NCI-H524 (cell line): ENCODE results near the gene ITIH1.
"Not testable (repeated sequence)": the region's sequence is repeated elsewhere in the genome, so short reads cannot be mapped to it uniquely, and the experiment has no call there.

Experiments used
- DNase-seq, 2 experiments: peaks; one replicate each; lab custom pipeline; 2025; lab: John Stamatoyannopoulos, UW

The ITIH1 gene, protein sequence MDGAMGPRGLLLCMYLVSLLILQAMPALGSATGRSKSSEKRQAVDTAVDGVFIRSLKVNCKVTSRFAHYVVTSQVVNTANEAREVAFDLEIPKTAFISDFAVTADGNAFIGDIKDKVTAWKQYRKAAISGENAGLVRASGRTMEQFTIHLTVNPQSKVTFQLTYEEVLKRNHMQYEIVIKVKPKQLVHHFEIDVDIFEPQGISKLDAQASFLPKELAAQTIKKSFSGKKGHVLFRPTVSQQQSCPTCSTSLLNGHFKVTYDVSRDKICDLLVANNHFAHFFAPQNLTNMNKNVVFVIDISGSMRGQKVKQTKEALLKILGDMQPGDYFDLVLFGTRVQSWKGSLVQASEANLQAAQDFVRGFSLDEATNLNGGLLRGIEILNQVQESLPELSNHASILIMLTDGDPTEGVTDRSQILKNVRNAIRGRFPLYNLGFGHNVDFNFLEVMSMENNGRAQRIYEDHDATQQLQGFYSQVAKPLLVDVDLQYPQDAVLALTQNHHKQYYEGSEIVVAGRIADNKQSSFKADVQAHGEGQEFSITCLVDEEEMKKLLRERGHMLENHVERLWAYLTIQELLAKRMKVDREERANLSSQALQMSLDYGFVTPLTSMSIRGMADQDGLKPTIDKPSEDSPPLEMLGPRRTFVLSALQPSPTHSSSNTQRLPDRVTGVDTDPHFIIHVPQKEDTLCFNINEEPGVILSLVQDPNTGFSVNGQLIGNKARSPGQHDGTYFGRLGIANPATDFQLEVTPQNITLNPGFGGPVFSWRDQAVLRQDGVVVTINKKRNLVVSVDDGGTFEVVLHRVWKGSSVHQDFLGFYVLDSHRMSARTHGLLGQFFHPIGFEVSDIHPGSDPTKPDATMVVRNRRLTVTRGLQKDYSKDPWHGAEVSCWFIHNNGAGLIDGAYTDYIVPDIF

DNA sequence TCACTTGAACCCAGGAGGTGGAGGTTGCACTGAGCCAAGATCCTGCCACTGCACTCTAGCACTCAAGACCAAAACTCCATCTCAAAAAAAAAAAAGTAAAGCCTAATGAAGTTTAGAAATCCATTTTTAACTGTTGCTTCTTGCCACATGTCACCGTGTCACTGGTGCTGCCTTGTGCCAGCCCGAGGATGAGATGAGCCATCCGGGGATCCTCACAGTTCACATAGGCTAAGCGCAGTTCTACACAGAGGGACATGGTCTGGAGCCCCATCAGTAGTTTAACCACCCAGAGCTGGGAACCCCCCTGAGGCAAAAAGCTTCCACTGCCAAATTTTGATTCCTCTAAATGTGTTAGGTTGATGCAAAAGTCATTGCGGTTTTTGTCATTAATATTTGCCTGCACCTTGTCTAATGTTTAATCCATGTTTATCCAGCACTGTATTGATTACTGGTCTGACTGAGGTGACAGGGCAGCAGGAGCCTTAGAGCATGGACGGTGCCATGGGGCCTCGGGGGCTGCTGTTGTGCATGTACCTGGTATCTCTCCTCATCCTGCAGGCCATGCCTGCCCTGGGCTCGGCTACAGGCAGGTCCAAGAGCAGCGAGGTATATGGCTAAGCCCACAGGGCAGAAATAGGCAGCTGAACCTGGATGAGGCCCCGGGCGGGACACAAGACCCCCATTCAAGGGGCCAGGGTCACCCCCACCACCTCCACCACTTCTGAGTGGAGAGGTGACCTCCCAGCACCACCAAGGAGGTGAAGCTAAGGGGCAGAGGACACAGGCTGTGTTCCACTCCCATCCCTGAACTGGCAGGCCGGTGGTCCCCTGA is at the start of gene ITIH1:
ITIH1 (plus strand) TSS at position 473 of the 832 bp plus-strand sequence; CDS start at position 490, 17 bp downstream.
- no peak for DNase-seq

DNA sequence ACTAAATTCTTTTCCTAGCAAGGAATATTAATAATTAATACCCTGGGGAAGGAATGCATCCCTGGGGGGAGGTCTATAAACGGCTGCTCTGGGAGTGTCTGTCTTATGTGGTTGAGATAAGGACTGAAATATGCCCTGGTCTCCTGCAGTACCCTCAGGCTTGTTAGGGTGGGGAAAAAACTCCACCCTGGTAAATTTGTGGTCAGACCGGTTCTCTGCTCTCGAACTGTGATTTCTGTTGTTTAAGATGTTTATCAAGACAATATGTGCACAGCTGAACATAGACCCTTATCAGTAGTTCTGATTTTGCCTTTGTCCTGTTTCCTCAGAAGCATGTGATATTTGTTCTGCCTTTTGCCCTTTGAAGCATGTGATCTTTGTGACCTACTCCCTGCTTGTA is 48.6 kb upstream of the ITIH1 start:
- not testable (repeated sequence) for DNase-seq

DNA sequence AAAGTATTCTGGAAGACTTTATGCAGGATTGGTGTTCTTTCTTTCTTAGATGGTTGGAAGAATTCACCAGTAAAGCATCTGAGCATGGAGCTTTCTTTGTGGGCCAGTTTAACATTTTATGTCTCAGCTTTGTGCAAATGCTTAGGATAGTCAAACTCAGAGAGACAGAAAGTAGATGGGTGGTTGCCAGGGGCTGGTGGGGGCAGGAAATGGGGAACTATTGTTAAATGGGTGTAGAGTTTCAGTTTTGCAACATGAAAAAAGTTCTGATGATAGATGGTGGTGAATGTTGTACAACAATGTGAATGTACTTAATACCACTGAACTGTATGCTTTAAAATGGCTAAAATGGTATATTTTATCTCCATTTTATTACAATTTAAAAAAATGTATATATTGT is 46.7 kb upstream of the ITIH1 start:
- DNase-seq, result no peak

DNA sequence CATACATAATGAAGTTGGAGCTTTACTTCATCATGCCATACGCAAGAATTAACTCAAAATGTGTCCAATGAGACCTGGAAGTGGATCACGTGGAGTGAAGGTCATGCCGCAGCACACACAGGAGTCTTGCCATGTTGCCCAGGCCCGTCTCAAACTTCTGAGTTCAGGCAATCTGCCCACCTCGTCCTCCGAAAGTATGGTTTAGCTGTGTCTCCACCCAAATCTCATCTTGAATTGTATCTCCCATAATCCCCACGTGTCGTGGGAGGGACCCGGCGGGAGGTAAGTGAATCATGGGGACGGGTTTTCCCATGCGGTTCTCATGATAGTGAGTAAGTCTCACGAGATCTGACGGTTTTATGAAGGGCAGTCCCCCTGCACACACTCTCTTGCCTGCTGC is 45.8 kb upstream of the ITIH1 start:
- DNase-seq, result no peak

DNA sequence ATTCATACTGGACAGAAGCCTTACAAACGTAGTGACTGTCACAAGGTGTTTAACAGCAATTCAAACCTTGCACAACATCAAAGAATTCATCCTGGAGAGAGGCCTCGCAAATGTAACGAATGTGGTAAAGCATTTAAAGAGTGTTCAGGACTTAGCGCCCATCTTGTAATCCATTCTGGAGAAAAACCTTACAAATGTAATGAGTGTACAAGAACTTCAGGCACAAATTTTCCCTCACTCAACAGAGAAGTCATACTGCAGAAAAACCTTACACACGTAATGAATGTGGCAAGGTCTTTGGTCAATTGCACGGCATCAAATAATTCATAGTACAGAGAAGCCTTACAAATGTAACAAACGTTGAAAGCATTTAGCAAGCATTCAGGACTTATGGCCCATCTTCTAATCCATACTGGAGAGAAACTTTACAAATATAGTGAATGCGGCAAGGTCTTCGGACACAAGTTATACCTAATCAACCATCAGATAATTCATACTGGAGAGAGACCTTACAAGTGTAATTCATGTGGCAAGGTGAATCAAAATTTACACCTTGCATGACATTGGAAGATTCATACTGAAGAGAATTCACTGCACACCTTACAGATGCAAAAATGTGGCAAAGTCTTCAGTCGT is 44.0 kb upstream of the ITIH1 start:
- no peak for DNase-seq

DNA sequence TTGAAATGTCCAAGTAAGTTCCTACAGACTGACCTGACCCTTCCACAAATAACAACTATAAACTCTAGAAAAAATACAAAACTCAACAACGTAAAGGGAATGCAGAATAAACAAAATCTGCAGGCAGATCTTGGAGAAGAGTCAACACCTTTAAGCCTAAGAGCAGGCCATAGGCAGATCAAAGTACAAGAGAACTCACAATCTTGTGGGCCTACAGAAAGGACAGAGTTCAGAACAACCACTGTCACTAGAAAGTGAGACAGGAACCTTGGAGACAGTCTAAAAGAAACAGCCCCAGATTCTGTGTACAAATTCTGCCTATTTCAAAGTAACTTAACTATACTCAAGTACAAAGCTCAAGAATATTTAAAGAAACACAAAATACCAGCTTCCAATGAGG is 37.7 kb upstream of the ITIH1 start:
- DNase-seq, result no peak

DNA sequence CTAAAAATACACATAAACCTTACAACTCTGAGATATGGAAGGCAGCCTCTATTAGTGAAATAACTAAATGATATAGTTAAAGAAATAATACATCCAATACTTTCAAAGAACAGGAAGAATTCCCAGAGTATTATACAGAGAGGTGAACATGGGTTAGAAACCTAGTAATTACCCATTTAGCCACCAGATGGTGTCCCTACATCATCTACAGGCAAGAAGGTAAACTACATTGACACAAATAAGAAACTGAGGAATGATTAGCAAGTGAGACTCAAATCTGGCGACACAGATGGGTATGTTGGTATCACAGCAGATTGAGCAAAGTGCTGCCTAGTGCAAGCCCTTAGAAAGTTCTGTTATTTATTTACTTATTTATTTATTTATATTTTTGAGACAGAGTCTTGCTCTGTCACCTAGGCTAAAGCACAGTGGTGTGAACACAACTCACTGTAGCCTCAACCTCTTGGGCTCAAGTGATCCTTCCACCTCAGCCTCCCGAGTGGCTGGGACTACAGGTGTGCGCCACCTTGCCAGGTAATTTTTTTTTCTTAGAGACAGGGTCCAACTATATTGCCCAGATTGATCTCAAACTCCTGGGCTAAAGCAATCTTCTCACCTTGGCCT is 34.9 kb upstream of the ITIH1 start:
- peak in 1 of 2 experiments; percentile 29 for DNase-seq

DNA sequence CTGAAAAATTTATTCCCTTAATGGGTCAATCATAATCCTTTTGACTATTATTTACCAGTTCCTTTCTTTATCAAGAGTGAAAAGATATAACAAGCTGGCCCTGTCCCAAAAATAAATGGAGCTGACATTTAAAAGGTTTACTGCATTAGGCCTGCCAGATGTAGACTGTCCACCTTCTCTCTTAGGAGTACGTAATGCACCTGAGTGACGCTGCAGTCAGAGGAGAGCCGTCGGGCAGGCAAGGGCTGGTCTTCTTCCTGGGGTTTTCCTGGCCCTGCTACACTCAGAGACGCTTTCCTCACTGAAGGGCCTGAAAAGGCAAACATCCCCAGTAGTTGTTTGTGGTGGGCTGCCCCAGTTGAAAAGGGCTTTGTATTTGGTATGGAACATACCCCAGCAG is 34.2 kb upstream of the ITIH1 start:
- no peak for DNase-seq

DNA sequence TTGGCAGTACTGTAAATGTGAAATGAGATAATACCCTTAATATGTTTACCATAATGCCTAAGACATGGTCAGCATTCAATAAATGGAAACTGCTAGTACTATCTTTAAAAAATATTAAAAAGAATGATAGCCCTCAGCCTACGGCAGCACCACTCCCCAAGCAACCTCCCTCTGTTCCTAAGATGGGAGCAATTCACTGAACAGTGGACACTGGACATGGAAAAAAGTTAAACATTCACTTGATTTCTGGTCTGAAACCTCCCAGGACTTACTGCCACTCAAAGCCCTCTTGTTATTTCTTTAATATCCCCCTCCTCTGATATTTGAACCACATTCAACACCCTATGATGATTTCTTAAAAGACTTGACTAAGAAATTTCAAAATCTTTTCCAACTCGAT is 33.7 kb upstream of the ITIH1 start:
- DNase-seq, result no peak

DNA sequence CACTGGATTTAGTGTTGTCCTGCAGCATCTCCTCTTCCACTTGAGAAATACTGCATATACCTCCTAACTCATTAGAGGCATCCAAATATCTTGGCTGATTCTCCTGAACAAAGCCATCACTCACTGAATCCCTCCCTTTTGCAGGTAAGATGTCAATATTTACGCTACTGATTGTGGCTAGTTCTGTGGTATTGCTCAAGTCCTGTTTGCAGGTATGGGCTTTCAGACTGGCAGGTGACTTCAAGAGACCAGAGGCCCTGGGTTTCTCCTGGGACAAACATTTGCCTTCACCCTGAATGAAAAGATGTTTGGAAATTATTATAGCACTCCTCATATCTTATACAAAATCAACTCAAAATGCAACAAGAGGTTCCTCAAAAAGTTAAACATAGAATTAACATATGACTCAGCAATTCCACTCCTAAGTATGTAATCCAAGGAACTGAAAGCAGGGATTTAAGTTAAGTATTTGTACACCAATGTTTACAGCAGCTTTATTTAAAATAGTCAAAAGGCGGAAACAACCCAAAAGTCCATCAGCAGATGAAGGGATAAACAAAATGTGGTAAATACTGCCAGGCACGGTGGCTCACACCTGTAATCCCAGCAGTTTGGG is 25.2 kb upstream of the ITIH1 start:
- DNase-seq, result no peak

DNA sequence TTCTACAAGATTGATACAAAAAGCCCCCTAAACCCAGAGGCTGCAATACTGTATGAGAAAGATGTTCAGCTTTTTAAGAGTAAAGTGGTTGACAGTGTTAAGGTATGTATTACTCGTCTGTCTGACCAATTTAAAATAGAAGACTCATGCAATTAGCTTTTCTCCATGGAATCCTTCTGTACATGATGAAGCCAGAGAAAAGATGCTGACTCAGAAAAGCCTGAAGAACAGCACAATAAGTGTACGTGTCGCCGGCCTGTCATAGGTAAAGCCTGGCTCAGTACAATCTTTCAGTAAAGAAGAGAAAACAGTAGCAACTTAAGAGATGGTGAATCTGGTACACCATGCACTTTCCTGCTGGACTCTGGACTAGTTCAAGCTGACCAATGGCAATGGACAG is 23.0 kb upstream of the ITIH1 start:
- DNase-seq, result no peak

DNA sequence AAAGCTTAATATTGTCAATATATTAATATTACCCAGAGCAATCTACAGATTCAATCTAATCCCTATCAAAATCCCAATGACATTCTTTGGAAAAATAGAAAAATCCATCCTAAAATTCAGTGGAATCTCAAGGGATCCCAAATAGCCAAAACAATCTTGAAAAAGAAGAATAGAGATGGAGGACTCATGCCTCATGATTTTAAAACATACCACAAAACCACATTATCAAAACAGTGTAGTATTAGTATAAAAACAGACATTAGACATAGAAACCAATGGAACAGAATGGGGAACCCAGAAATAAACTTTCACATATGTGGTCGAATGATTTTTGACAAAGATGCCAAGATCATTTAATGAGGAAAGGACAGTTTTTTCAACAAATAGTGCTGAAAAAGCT is 21.3 kb upstream of the ITIH1 start:
- no peak for DNase-seq

DNA sequence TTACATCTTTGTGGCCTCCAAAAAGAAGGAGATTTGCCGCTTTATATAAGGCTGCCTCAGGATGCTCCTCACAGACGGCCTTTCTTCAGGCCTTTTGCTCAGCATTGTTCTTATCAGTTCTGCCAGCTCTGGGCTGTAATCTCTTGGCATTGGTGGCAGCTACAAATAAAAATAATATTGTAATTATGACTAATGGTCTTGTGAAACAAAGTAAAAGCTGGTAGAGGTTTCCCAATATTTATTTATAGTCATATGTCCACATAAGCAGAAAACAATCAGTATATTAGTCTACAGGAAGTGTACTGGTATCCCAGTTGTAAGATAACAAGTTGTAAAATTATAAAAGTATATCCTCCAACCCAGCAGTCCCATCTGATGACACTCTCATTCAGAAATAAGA is 13.9 kb upstream of the ITIH1 start:
- DNase-seq, result no peak

DNA sequence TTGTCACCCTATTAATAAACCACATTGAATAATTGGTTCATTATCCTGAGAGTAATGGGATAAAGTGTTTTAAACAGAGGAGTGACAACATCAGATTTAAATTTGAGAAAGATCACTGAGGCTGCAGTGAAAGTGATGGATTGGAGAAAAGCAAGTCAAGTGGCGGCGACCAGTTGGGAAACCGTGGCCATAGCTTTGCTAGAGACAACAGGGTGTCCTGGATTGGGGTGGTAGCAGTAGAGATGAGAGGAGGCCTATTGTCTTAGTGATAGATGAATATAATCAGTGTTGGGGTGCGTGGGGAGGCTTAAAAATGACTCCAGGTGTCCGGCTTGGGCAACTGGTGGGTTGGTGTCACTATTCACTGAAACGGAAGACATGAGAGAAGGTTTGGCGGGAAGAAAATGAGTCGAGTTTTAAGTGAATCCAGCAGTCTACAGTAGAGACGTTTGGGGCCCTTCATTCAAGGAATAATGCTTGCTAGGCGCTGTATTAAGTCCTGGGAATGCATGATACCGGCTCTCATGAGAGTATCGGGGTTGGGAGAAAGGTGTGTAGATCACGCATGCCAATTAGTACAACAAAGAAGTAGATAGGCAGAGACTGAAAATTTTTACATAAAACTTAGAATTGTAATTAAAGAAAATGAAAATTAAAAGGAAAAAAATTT is 7.5 kb upstream of the ITIH1 start:
- DNase-seq, result no peak

DNA sequence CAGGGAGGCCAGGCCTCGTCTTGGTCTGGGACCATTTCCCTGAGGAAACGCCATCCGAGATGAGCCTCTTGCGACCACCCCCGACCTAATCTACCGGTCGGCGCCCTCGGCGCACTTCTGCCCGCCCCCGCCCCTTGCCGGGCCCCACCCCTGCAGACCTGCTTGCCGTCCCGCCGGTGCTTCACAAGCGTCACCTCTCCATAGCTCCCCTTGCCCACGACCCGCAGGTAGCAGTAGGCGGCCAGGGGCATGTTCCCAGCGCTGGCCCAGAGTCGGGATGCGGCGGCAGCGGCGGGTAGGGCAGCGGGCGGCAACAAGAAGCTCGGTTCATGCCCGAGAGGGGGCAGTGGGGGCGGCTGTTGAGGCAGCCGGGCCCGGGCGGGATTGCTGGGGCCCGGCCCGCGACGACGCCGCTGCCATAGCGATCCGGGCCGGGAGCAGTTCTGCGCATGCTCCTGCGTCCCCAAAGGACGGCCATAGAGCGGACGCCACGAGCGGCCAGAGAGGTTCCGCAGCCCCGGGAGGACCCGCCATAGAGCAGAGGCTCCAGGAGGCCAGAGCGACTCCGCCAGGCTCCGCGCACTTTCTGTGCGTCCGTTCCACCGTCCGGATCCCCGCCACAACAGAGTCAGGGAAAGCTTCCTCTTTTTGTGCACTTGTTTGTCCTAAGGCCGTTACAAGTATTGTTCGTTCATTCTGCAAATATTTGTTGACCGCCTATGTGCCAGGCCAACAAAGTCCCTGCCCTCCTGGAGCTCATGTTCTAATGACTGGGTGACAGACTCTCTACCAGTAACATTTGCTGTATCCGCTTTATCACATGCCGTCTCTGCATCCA is 6.7 kb upstream of the ITIH1 start, which contains the start of gene NEK4:
NEK4 (minus strand) TSS at position 445 of the 838 bp plus-strand sequence; CDS start at position 251, 194 bp downstream.
- peak; percentile 83 to 90 for DNase-seq

DNA sequence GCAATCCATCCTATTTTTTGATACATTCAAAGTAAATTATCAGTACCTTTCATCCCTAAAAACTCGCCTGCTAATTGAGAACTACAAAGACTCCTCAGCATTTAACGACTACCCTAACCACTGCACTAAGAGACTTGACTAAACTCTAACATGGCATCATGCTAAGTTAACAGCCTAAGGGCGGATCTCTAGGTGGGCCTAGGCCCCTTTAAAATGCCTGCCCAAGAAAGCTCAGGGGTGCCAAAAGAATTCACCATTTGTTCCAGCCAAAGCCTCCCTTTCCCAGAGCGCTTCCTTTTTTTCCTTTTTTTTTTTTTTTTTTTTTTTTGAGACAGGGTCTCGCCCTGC is 6.1 kb upstream of the ITIH1 start:
- DNase-seq, result no peak

DNA sequence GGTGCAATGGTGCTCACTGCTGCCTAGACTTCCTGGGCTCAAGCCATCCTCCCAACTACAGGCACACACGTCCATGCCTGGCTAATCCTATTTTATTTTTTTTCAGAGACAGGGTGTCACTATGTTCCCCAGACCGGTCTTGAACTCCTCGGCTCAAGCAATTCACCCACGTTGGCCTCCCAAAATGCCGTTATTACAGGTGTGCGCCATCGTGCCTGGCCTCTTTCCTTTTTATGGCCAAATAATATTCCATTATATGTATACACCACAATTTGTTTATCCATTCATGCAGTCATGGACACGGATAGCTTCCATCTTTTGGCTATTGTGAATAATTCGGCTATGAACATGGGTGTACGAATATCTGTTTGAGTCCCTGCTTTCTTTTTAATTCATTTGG is 5.7 kb upstream of the ITIH1 start:
- no peak for DNase-seq

DNA sequence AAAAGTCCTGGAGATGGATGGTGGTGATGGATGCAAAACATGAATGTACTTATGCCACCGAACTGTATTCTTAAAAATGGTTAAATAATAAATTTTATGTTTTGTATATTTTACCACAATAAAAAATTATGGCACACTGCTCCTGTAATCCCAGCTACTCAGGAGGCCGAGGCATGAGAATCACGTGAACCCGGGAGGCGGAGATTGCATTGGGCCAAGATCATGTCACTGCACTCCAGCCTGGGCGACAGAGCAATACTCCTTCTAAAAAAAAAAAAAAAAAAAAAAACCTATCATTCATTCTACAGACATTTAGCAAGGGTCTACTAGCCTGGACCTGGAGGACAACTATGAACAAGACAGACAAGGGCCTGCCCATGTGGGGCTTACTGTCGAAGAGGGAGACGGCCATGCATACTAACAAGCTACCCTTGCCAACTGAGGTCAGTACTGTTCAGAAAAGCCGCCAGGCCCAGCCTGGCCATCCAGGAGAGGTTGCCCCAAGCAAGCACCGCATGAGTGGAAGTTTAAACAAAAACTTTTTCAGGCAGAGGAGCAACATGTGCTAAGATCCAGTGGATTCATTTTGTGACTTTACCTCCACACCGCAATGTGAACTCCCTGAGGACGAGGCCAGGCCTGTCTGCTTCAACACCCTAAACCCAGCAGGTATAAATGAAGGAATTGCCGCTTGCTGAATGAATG is 3.9 kb upstream of the ITIH1 start:
- DNase-seq, result no peak
